Activated naive CD8-positive, alpha-beta T cell treated with anti-CD3 and anti-CD28 coated beads, Interleukin-2, amount 50 U/mL, for 24 hours (primary cell): Measurements from ENCODE around the gene MACROD2.

ENCODE experiments used
- ATAC-seq: fragments of 150-1000 bp; cut with Tn5 transposase; one replicate; pipeline ENCODE4 v1.10.0; 2021
- DNase-seq: peaks from one replicate; pipeline ENCODE4 v3.0.0; 2021
- H3K27ac Mint-ChIP-seq: one replicate; pipeline ENCODE4 v1.8.0; 2021; ENCODE audit warnings: mild to moderate bottlenecking, mixed read lengths
- H3K27me3 Mint-ChIP-seq: one replicate; pipeline ENCODE4 v1.8.0; 2021; ENCODE audit warnings: mixed read lengths
- H3K36me3 Mint-ChIP-seq: one replicate; pipeline ENCODE4 v1.8.0; 2021; ENCODE audit warnings: low read depth, mixed read lengths
- H3K4me1 Mint-ChIP-seq: one replicate; pipeline ENCODE4 v1.8.0; 2021; ENCODE audit warnings: mixed read lengths
- H3K4me3 Mint-ChIP-seq: one replicate; pipeline ENCODE4 v1.8.0; 2021; ENCODE audit warnings: mild to moderate bottlenecking, moderate library complexity, mixed read lengths
- H3K9me3 Mint-ChIP-seq: one replicate; pipeline ENCODE4 v1.8.0; 2021; ENCODE audit warnings: mixed read lengths

Gene MACROD2

DNA sequence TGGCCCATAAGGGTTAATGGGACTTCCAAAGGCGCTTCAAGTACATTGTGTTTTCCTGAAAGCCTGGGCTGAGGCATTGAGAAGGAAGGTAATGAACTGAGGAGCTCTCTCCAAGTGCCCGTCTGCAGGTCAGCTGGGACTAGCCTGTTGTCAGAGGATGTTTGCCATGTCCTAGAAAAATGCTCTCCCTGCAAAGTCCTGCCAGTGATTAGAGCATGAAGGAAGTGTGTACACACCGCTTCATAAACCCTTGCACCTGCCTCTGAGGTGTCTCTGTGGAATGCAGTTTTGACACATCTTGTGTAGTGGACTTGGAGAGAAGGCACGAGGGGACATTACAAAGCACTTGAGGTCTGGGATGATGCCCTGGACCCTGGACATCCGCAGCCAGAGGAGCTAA, 2071.3 kb downstream of the MACROD2 start:
- peaks cover 20% of the 10 kb centered on the region for H3K9me3 Mint-ChIP-seq
- DNase-seq, result no peak
- H3K4me1 Mint-ChIP-seq, result peaks cover 4% of the 10 kb centered on the region
- H3K27me3 Mint-ChIP-seq, result no peaks in the 10 kb centered on the region
- no peak overlapping the region for H3K27ac Mint-ChIP-seq
- no peak for ATAC-seq
- no peak overlapping the region for H3K4me3 Mint-ChIP-seq
- H3K36me3 Mint-ChIP-seq, result peaks cover 1% of the 10 kb centered on the region

DNA sequence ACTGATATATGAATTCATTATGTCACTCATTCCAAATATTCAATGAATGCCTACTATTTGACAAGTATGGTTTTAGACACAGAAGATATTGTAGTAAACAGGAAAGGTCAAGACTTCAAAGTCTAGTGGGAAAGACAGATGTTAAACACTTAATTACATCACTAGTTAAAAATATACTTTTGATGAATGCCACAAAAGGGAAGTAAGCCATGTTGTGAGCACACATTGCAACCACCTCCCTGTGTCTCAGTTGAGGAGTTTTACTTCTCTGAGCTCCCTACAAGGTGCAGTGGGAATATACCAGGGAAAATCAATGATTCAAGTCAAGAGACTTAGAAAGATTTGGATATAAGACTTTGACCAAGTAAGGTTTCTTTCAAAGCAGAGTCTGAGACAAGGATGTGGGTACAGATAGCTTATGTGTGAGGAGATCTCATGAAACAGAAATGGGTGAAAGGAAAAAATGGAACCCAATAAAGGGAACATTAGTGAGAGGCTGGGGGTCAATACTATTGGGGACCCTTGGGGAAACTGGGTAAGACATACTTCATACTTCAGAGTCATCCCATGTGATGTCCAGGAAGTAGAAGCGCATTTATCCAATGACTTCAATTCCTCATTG, 2074.2 kb downstream of the MACROD2 start:
- Mint-ChIP-seq H3K9me3 (peaks cover 26% of the 10 kb centered on the region), H3K4me1 (peaks cover 4% of the 10 kb centered on the region), H3K27me3 (no peaks in the 10 kb centered on the region), H3K27ac (peak overlapping the region; percentile 61), H3K4me3 (no peak overlapping the region), H3K36me3 (peaks cover 1% of the 10 kb centered on the region)
- ATAC-seq (no peak), DNase-seq (no peak)

DNA sequence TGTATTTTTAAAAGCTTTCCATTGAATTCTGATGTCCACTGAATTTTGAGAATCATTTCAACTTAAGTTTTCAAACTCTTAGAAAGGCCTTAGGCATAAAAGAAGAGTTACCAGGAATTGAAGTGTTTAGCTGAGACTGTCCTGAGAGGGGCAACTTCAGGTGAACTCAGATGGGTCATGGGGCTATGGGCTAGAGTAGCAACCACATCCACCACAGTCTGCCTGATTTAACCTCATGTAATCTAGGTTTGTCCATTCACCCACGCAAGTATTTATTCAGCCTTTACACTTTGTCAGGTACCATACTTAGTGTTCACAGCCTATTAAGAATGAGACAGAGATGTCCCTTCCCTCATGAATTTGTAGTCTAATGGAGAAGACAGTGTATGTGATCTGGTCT, 2076.9 kb downstream of the MACROD2 start:
- no peak overlapping the region for H3K27ac Mint-ChIP-seq
- H3K4me3 Mint-ChIP-seq, result no peak overlapping the region
- H3K36me3 Mint-ChIP-seq, result peaks cover 1% of the 10 kb centered on the region
- H3K9me3 Mint-ChIP-seq, result peaks cover 35% of the 10 kb centered on the region
- no peaks in the 10 kb centered on the region for H3K27me3 Mint-ChIP-seq
- ATAC-seq (no peak), DNase-seq (no peak)
- peaks cover 4% of the 10 kb centered on the region for H3K4me1 Mint-ChIP-seq

DNA sequence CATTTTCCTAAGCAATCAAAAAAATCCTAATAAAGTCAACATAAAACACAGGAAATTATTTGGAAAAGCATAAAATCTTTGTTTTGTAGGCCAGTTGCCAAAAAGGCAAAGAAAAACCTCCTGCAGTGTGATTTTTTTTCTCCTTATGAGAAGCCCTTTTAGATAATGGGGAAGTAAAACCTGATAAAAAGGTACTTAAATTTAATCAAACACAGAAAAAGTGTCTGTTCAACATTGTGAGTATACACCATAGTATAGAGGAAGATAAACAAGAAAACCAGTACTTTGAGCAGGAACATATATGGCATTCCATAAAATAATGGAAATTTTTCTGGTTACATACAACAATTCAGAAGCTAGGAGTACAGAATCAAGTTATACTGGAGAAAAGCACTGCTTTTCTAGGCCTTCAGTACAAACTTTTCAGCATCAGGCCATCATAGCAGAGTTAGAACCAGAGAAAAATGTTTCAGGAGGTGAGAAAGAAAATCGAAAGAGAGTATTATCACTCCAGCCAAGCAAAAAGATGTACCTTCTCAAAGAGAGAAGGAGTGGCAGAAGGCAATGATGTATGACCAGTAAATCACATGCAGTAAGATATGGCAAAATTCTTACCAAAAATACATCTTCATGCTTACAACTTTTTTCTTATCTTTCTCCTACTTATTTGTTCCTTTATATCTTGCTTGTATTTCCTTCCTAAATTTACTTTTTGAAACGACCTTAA, 2083.0 kb downstream of the MACROD2 start:
- Mint-ChIP-seq H3K27ac (no peak overlapping the region), H3K9me3 (peaks cover 15% of the 10 kb centered on the region), H3K36me3 (no peaks in the 10 kb centered on the region), H3K4me3 (no peak overlapping the region), H3K27me3 (peaks cover 2% of the 10 kb centered on the region), H3K4me1 (peaks cover 7% of the 10 kb centered on the region)
- no peak for DNase-seq
- ATAC-seq, result no peak

DNA sequence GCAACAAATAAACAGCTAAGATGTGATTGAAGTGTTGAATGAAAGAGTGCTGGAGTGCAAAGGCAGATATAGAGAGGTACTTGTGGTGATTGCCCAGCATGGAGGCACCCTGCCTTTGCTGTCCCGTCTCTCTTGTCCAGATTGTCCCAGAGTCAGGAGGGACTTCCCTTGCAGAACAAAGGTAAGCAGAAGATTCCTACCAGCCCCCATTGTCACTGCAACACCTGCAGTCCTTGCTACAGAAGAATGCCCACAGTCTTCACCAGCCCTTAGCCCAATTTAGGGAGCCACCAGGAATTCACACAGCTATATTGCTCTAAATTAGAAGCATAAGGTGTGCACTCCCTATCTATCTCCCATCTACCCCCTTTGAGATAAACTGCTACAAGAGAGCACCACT, 2086.1 kb downstream of the MACROD2 start:
- ATAC-seq (no peak), DNase-seq (no peak)
- Mint-ChIP-seq H3K9me3 (peaks cover 4% of the 10 kb centered on the region), H3K4me1 (peaks cover 7% of the 10 kb centered on the region), H3K4me3 (no peak overlapping the region), H3K27me3 (peaks cover 2% of the 10 kb centered on the region), H3K36me3 (no peaks in the 10 kb centered on the region), H3K27ac (no peak overlapping the region)

DNA sequence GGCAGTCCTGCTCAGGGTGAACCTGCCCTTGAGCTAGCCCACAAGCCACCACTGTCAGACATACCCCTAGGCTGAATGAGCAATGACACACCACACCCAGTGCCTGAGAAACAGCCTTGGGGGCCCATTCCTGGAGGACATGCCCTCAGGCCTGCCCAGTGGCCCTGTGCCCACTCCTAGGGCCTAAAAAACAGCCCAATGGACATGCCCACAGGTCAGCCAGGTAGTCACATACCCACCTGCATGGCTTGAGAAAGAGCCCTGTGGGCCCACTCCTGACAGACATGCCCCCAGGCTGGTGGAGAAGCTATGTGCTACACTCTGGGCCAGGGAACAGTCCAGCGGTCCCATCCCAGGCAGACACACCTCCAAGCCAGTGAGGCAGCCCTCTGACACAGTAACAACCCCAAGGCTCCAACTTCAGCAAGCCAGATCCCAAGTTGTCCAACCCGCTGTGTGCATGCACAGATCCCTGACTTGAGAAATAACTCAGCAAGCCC, 2086.8 kb downstream of the MACROD2 start:
- Mint-ChIP-seq H3K36me3 (no peaks in the 10 kb centered on the region), H3K27ac (no peak overlapping the region), H3K4me3 (no peak overlapping the region), H3K9me3 (peaks cover 3% of the 10 kb centered on the region), H3K4me1 (peaks cover 7% of the 10 kb centered on the region), H3K27me3 (peaks cover 2% of the 10 kb centered on the region)
- no peak for DNase-seq
- ATAC-seq, result no peak

DNA sequence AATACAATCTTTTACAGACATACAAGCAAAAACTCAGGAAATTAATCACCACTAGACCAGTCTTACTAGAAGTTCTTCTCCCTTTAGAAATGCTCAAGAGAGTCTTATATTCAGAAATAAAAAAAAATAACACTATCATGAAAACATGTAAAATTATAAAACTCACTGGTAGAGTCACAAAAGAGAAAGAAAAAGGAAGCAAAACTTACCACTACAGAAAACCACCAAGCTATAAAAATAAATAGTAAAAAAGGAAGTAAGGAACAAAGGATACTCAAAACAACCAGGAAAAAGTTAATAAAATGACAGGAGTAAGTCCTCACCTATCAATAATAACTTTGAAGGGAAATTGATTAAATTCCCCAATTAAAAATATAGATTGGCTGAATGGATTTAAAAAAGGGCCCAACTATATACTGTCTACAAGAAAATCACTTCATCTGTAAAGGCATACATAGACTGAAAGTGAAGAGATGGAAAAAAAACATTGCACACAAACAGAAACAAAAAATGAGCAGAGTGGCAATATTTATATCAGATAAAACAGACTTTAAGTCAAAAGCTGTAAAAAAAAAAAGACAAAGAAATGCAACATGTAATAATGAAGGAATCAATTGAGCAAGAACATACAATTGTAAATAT, 2088.4 kb downstream of the MACROD2 start:
- no peak overlapping the region for H3K27ac Mint-ChIP-seq

DNA sequence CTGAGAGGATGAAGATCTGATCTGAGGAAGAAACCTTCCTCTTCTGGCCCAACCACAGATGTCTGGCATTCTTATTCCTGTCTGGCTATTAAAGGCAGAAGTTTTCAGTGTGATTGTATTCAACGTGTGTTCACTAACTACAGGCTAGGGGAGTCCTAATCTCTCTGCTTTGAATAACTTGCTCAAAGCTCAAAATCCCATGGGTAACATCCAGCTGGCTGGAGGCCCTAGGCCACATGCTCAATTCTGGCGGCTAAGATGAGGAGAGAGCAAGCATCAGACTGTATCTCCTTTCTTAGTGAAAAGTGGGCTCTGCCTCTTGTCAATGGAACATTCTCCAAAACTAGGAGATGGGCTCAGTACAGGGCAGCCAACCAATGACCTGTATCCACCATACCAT, 2099.9 kb downstream of the MACROD2 start:
- H3K27ac Mint-ChIP-seq, result no peak overlapping the region
- no peak for DNase-seq
- H3K9me3 Mint-ChIP-seq, result peaks cover 12% of the 10 kb centered on the region
- no peak for ATAC-seq
- no peak overlapping the region for H3K4me3 Mint-ChIP-seq
- no peaks in the 10 kb centered on the region for H3K27me3 Mint-ChIP-seq
- no peaks in the 10 kb centered on the region for H3K36me3 Mint-ChIP-seq
- H3K4me1 Mint-ChIP-seq, result peaks cover 3% of the 10 kb centered on the region

More for the DNA sequence above, 2088.4 kb downstream of the MACROD2 start:
- ATAC-seq, result no peak
- Mint-ChIP-seq H3K4me3 (no peak overlapping the region), H3K27me3 (no peaks in the 10 kb centered on the region), H3K9me3 (peaks cover 8% of the 10 kb centered on the region), H3K36me3 (no peaks in the 10 kb centered on the region), H3K4me1 (peaks cover 4% of the 10 kb centered on the region)
- no peak for DNase-seq

DNA sequence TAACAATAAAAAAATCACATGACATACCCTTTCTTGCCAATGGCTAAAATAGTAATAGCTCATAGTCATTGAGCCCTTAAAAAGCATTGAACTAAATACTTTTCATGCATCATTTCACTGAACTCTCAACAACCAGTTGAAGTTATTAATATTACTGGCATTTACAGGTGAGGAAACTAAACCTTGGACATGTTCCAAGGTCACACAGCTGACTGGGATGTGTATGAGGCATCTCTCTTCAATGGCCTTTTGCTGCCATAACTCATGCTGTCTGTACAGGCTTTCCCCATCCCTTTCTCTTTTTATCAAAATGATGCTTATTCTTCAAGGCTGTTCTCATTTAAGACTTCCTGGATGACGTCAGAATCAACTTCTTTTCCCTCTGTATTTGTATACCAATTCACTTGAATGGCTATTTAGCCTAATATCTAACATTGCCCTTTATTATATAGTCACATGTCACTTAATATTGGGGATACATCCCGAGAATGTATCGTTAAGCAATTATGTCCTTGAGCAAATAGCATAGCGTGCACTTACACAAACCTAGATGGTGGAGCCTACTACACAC, 2101.5 kb downstream of the MACROD2 start:
- Mint-ChIP-seq H3K27me3 (no peaks in the 10 kb centered on the region), H3K9me3 (peaks cover 4% of the 10 kb centered on the region), H3K27ac (no peak overlapping the region), H3K4me3 (no peak overlapping the region), H3K4me1 (peaks cover 3% of the 10 kb centered on the region), H3K36me3 (no peaks in the 10 kb centered on the region)
- DNase-seq (no peak), ATAC-seq (no peak)

DNA sequence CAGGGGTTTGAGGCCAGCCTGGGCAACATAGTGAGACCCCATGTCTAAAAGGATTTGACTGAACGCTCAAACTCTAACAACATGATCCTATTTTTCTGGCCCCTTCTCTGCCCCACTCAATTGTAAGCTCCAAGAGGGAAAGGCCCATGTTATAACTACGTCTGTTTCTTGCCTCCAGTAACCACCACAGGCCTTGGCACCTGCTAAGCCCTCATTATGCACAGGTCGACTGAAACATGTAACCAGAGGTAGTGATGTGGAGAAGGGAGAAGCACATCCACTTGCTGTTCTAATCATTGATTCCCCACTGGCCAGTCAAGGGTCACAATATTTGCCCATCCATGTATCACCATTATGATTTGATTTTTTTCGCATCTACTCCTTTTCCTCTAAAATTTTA, 2102.5 kb downstream of the MACROD2 start:
- DNase-seq, result no peak
- no peak overlapping the region for H3K27ac Mint-ChIP-seq
- no peaks in the 10 kb centered on the region for H3K36me3 Mint-ChIP-seq
- H3K4me1 Mint-ChIP-seq, result peaks cover 3% of the 10 kb centered on the region
- H3K4me3 Mint-ChIP-seq, result no peak overlapping the region
- H3K9me3 Mint-ChIP-seq, result peaks cover 4% of the 10 kb centered on the region
- no peak for ATAC-seq
- no peaks in the 10 kb centered on the region for H3K27me3 Mint-ChIP-seq

DNA sequence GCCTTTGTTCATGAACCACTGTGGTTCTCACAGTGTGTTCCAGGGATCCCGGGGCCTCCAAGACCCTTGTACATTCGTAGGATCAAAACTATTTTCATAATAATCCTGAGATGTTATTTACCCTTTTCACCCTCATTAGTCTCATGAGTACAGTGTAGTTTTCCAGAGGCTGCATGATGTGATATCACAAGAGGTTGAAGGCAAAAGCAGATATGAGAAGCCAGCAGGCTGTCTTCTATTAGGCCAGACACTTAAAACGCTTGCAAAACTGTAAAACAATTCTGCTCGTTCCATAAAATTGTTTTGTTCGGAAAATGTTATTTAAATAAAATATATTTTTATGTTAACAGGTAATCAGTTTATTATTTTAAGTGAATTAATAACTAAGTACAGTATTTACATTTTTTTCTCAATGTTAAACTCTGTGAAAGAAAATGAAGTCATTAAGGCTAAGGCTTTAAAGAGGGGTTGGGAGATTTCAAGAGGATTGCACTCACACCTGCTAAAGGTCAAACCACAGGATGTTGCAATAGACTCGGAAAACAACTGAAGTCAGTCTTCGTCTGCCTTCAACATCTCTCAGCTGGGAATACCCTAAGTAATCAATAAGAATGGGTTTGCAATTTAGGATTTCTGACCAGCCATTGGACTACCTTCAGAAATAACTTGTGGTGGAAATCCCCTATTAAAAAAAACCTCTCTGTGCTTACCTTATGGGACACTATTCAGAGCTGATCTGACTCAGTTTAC, 2103.7 kb downstream of the MACROD2 start:
- Mint-ChIP-seq H3K27me3 (no peaks in the 10 kb centered on the region), H3K4me3 (no peak overlapping the region), H3K4me1 (peaks cover 3% of the 10 kb centered on the region), H3K9me3 (peaks cover 10% of the 10 kb centered on the region), H3K36me3 (no peaks in the 10 kb centered on the region), H3K27ac (no peak overlapping the region)
- no peak for ATAC-seq
- no peak for DNase-seq

DNA sequence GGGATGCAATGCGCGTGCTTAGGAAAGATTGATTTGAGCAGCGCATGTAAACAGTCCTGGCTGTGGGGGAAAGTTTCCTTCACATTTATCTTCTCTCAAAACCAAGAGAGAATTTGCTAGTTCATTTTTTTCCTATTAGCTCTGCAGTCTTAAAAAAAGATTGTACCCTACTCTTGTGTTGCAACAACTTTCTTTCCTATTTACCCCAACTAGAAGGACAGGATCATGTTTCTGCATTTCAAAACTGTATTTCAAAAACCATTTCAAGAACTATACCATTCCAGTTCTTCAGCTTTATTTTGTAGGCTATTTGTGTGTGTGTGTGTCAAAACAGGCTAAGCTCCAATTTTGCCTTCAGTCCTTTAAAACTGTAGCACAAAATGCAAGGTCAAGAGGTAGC, 2104.8 kb downstream of the MACROD2 start:
- Mint-ChIP-seq H3K27ac (no peak overlapping the region), H3K4me3 (no peak overlapping the region), H3K27me3 (no peaks in the 10 kb centered on the region), H3K4me1 (peaks cover 2% of the 10 kb centered on the region), H3K36me3 (no peaks in the 10 kb centered on the region), H3K9me3 (peaks cover 10% of the 10 kb centered on the region)
- ATAC-seq, result no peak
- no peak for DNase-seq

DNA sequence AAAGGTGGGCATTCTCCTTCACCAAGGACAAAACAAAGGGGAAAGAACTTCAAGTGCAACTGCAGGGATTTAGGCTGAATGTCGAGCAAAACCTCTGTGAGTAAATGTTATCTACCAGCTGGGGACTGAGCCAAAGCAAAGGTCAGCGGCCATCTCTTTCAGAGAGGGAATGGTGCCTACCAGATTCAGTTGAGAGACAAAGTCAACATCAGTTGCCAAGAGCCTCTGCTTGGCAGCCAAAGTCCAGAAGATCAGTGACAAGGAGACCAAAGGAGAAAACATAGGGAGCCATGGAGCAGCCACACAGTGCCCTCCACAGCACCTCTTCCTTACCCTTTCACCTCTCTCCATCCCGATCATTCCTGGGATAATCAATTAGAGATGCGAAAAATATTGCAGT, 2105.5 kb downstream of the MACROD2 start:
- Mint-ChIP-seq H3K36me3 (no peaks in the 10 kb centered on the region), H3K9me3 (peaks cover 7% of the 10 kb centered on the region), H3K27me3 (no peaks in the 10 kb centered on the region), H3K4me1 (no peaks in the 10 kb centered on the region), H3K4me3 (no peak overlapping the region), H3K27ac (no peak overlapping the region)
- DNase-seq (no peak), ATAC-seq (no peak)
